DOHH2 (cell line): ENCODE measurements around the gene CAMTA1.

Source experiments
- H3F3A ChIP-seq: fragments of 200-600 bp; sonication (generic), shearing (Covaris generic); 2 replicates; pipeline ENCODE4 v1.6.0; 2016; ENCODE audit warnings: antibody characterized with exemption, mild to moderate bottlenecking; ENCODE audit not compliant: control insufficient read depth, insufficient read depth
- H3K27ac ChIP-seq: fragments of 200-600 bp; sonication (generic); 2 replicates; pipeline ENCODE4 v1.5.1; 2014; ENCODE audit warnings: low read depth, mild to moderate bottlenecking, low read length, moderate library complexity
- H3K27me3 ChIP-seq: fragments of 200-600 bp; sonication (generic); 2 replicates; pipeline ENCODE4 v1.6.1; 2014; ENCODE audit warnings: mild to moderate bottlenecking, low read length, mixed read lengths; ENCODE audit not compliant: control insufficient read depth
- H3K36me3 ChIP-seq: fragments of 200-600 bp; sonication (generic); 2 replicates; pipeline ENCODE4 v1.6.1; 2014; ENCODE audit warnings: mild to moderate bottlenecking, low read length, moderate library complexity, mixed read lengths; ENCODE audit not compliant: control insufficient read depth
- H3K4me1 ChIP-seq: fragments of 200-600 bp; sonication (generic); 2 replicates; pipeline ENCODE4 v1.6.1; 2014; ENCODE audit warnings: mild to moderate bottlenecking, low read length, mixed read lengths; ENCODE audit not compliant: control insufficient read depth
- H3K4me2 ChIP-seq: fragments of 200-600 bp; sonication (generic); 2 replicates; pipeline ENCODE4 v1.6.0; 2014; ENCODE audit warnings: mild to moderate bottlenecking, low read length, moderate library complexity
- H3K4me3 ChIP-seq: fragments of 200-600 bp; sonication (generic); 2 replicates; pipeline ENCODE4 v1.5.1; 2014; ENCODE audit warnings: mild to moderate bottlenecking, low read length, mixed read lengths
- H3K79me2 ChIP-seq: fragments of 200-600 bp; sonication (generic); 2 replicates; pipeline ENCODE4 v1.6.1; 2014; ENCODE audit warnings: mild to moderate bottlenecking, low read length, mixed read lengths; ENCODE audit not compliant: control insufficient read depth
- H3K9me2 ChIP-seq: fragments of 200-600 bp; sonication (generic); replicated peaks from 2 replicates; pipeline ENCODE4 v1.6.1; 2014; ENCODE audit warnings: mild to moderate bottlenecking, low read length, mixed read lengths; ENCODE audit not compliant: control insufficient read depth
- H3K9me3 ChIP-seq: fragments of 200-600 bp; sonication (generic); 2 replicates; pipeline ENCODE4 v1.6.1; 2014; ENCODE audit warnings: antibody characterized with exemption, low read length, mixed read lengths; ENCODE audit not compliant: control insufficient read depth, insufficient read depth
- H4K20me1 ChIP-seq: fragments of 200-600 bp; sonication (generic); 2 replicates; pipeline ENCODE4 v1.6.0; 2014; ENCODE audit warnings: low read depth, mild to moderate bottlenecking, antibody characterized with exemption, low read length, moderate library complexity; ENCODE audit not compliant: control insufficient read depth, insufficient read depth
- EZH2phosphoT487 ChIP-seq: fragments of 200-600 bp; sonication (generic); IDR thresholded peaks from 2 replicates; pipeline ENCODE4 v1.6.1; 2017; ENCODE audit warnings: borderline replicate concordance, mild to moderate bottlenecking, antibody characterized with exemption, low read length, moderate library complexity, mixed read lengths
- TF ChIP-seq, protein P1 (sequence below): fragments of 200-600 bp; sonication (generic); IDR thresholded peaks from one replicate; pipeline ENCODE4 v1.5.1; 2014; ENCODE audit warnings: antibody characterized with exemption, mild to moderate bottlenecking, low read depth, low read length; ENCODE audit not compliant: poor library complexity, severe bottlenecking

The CAMTA1 gene

DNA sequence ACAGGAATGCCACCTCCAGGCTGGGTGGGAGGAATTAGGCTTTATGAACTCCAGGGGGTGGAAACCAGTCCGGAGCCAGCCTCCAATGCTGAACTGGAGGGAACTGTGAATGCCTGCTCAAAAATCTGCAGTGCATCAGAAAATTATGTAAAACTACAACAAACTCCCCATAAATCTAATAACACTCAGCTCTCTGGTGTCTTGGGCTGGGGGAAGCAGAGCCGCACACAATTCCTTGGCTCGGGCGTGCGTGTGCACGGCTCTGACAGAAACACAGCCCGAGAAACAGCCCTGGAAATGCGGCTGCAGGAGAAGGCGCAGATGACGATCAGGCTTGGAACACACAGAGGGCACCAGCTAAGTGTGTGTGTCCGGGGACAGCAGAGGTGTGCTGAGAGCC, 858.3 kb downstream of the CAMTA1 start:
- Histone ChIP-seq H3K4me2 (no peak overlapping the region), H3F3A (no peaks in the 10 kb centered on the region), H3K79me2 (no peaks in the 10 kb centered on the region), H3K36me3 (no peaks in the 10 kb centered on the region), H3K27me3 (no peaks in the 10 kb centered on the region), H3K27ac (no peak overlapping the region), H3K9me2 (no peaks in the 10 kb centered on the region), H3K4me3 (no peak overlapping the region), H4K20me1 (no peaks in the 10 kb centered on the region), H3K4me1 (no peaks in the 10 kb centered on the region), H3K9me3 (no peaks in the 10 kb centered on the region)
- TF ChIP-seq, protein P1, sequence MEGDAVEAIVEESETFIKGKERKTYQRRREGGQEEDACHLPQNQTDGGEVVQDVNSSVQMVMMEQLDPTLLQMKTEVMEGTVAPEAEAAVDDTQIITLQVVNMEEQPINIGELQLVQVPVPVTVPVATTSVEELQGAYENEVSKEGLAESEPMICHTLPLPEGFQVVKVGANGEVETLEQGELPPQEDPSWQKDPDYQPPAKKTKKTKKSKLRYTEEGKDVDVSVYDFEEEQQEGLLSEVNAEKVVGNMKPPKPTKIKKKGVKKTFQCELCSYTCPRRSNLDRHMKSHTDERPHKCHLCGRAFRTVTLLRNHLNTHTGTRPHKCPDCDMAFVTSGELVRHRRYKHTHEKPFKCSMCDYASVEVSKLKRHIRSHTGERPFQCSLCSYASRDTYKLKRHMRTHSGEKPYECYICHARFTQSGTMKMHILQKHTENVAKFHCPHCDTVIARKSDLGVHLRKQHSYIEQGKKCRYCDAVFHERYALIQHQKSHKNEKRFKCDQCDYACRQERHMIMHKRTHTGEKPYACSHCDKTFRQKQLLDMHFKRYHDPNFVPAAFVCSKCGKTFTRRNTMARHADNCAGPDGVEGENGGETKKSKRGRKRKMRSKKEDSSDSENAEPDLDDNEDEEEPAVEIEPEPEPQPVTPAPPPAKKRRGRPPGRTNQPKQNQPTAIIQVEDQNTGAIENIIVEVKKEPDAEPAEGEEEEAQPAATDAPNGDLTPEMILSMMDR: no peak
- TF ChIP-seq EZH2phosphoT487: no peak

DNA sequence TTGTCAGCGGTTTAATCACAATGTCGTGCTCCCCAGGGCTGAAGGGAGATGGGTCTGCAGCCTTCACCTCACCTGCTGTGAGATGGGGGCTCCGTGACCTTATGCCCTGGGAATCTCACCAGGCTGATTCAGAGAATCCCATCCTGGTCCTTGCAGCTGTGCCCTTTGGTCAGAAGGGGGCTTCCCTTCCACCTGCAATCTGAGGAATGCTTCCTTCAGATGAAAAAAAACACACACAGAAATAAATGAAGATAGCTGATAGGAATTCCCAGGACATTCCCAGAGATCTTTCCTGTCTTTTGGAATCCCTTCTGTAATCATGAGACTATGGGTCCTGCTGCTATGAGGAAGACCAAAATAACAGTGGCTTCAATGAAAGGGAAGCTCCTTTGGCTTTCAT, 858.8 kb downstream of the CAMTA1 start:
- no peaks in the 10 kb centered on the region for H3K27me3 ChIP-seq

GRCh38 chr1:7644961-7645750, 859.9 kb downstream of the CAMTA1 start:
- Histone ChIP-seq H4K20me1 (no peaks in the 10 kb centered on the region), H3K4me1 (no peaks in the 10 kb centered on the region), H3K36me3 (no peaks in the 10 kb centered on the region), H3K4me2 (no peak overlapping the region), H3K27ac (no peak overlapping the region), H3K27me3 (no peaks in the 10 kb centered on the region), H3F3A (no peaks in the 10 kb centered on the region), H3K9me2 (no peaks in the 10 kb centered on the region), H3K9me3 (no peaks in the 10 kb centered on the region), H3K79me2 (no peaks in the 10 kb centered on the region), H3K4me3 (no peak overlapping the region)
- no peak for TF ChIP-seq EZH2phosphoT487

More for the DNA sequence above, 858.8 kb downstream of the CAMTA1 start:
- H3K79me2 ChIP-seq: no peaks in the 10 kb centered on the region
- H3K4me2 ChIP-seq: no peak overlapping the region
- no peak overlapping the region for H3K4me3 ChIP-seq
- no peaks in the 10 kb centered on the region for H3K4me1 ChIP-seq
- TF ChIP-seq EZH2phosphoT487: no peak
- no peak overlapping the region for H3K27ac ChIP-seq
- no peaks in the 10 kb centered on the region for H3K9me2 ChIP-seq
- no peaks in the 10 kb centered on the region for H4K20me1 ChIP-seq
- no peaks in the 10 kb centered on the region for H3F3A ChIP-seq
- no peaks in the 10 kb centered on the region for H3K36me3 ChIP-seq
- no peaks in the 10 kb centered on the region for H3K9me3 ChIP-seq

- Histone ChIP-seq H3K27ac (no peak overlapping the region), H3K4me1 (no peaks in the 10 kb centered on the region)
- TF ChIP-seq, protein P1: no peak
- no peak for TF ChIP-seq EZH2phosphoT487
Measured at GRCh38 chr1:7645751-7646048, 860.4 kb downstream of the CAMTA1 start.

More at GRCh38 chr1:7645751-7646048, 860.4 kb downstream of the CAMTA1 start:
- no peak overlapping the region for H3K4me3 ChIP-seq
- no peaks in the 10 kb centered on the region for H3F3A ChIP-seq
- H4K20me1 ChIP-seq: no peaks in the 10 kb centered on the region
- H3K79me2 ChIP-seq: no peaks in the 10 kb centered on the region
- H3K27me3 ChIP-seq: no peaks in the 10 kb centered on the region
- H3K9me3 ChIP-seq: no peaks in the 10 kb centered on the region
- H3K36me3 ChIP-seq: no peaks in the 10 kb centered on the region
- H3K4me2 ChIP-seq: no peak overlapping the region
- no peaks in the 10 kb centered on the region for H3K9me2 ChIP-seq
